Vagina (tissue), 2 donors: Measurements from ENCODE around the gene IBA57. TPM values are rescaled to one million over a fixed set of nuclear protein-coding genes. Genes with fewer than 3 reads are reported as not detected.
"Not testable (repeated sequence)": the region's sequence is repeated elsewhere in the genome, so short reads cannot be mapped to it uniquely, and the experiment has no call there.

Experiments used
- DNase-seq, 2 donors: peaks; one replicate each; pipeline ENCODE4 v3.0.0-alpha.2; 2017; ENCODE audit errors: extremely low spot score in 2 of 2
- H3K27ac ChIP-seq: fragments of 200-600 bp; sonication (generic); one replicate; pipeline ENCODE4 v1.5.1; 2019
- H3K27me3 ChIP-seq: fragments of 200-600 bp; sonication (generic); one replicate; pipeline ENCODE4 v1.5.1; 2019
- H3K36me3 ChIP-seq, 2 donors: fragments of 200-600 bp; sonication (generic); one replicate each; pipeline ENCODE4 v1.5.1; 2017 to 2019
- H3K4me1 ChIP-seq: fragments of 200-600 bp; sonication (generic); one replicate; pipeline ENCODE4 v1.5.1; 2019
- H3K4me3 ChIP-seq, 2 donors: fragments of 200-600 bp; sonication (generic); 1 replicate in 1 of 2; 2 replicates in 1 of 2; pipeline ENCODE4 v1.5.1; 2016 to 2019
- H3K9me3 ChIP-seq: fragments of 200-600 bp; sonication (generic); one replicate; pipeline ENCODE4 v1.5.1; 2019
- CTCF ChIP-seq, 3 experiments: fragments of 450-650 bp in 2 of 3; fragments of 200-600 bp in 1 of 3; sonication (generic) in 1 of 3; IDR thresholded peaks; one replicate each; pipeline ENCODE4 v1.5.1; 2017 to 2019; ENCODE audit warnings: antibody characterized with exemption in 3 of 3, mild to moderate bottlenecking in 2 of 3, moderate library complexity in 2 of 3
- POLR2A ChIP-seq, 2 donors: fragments of 450-650 bp; IDR thresholded peaks; one replicate each; pipeline ENCODE4 v1.6.1; 2017; ENCODE audit warnings: antibody characterized with exemption in 2 of 2, mild to moderate bottlenecking in 2 of 2, moderate library complexity in 2 of 2
- POLR2AphosphoS5 ChIP-seq, 2 donors: sonication (generic); formaldehyde crosslinking; IDR thresholded peaks; one replicate each; pipeline ENCODE4 v1.9.0; 2017; ENCODE audit warnings: antibody characterized with exemption in 2 of 2, mild to moderate bottlenecking in 2 of 2, low read depth in 1 of 2; ENCODE audit not compliant: insufficient read depth in 1 of 2
- intact Hi-C: fragments of 100-400 bp; cut with DNase I; formaldehyde crosslinking; loops from one replicate; pipeline ENCODE4 v1.15.1; 2023
- small RNA-seq: library from RNA; depleted of rRNA; stranded (forward); fragments of <200 nt; gene quantifications from one replicate; pipeline ENCODE3, GENCODE V24; 2016
- total RNA-seq: library from RNA; depleted of rRNA; stranded (reverse); fragments of >200 nt; gene quantifications from one replicate; pipeline ENCODE4 v1.2.3, GENCODE V29; 2016

Gene IBA57
- total RNA-seq, 1 donor from 2014 or later: 3.4 TPM

GRCh38 chr1:228228147-228228546 is 62.5 kb downstream of the IBA57 start:
- peak in 1 of 2 donors; percentile 72 for DNase-seq
- peak overlapping the region; percentile 25 for H3K27ac ChIP-seq
- peaks cover 0 to 30% of the 10 kb centered on the region in 2 donors for H3K36me3 ChIP-seq
- H3K27me3 ChIP-seq, intact Hi-C loops, H3K4me3 ChIP-seq, H3K9me3 ChIP-seq, H3K4me1 ChIP-seq: not testable (repeated sequence)
- peak in 1 of 3 experiments; percentile 6 for TF ChIP-seq CTCF (IDR thresholded peaks at IDR 0.05)

DNA sequence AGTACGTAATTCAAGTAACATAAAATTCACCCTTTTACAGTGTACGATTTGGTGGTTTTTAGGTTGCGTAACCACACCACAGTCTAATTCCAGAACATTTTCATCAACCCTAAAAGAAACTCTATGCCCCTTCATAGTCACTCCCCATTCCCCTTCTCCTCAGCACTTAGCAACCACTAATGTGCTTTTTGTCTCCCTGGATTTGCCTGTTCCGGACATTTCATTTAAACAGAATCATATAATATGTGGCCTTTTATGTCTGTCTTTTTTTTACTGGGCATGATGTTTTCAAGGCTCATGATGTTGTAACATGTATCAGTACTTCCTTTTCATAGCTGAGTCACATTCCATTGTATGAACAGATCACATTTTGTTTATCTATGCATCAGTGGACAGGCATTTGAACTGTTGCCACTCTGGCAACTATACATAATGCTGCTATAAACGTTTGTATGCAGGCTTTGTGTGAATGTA is 63.0 kb downstream of the IBA57 start:
- Histone ChIP-seq H3K9me3 (no peaks in the 10 kb centered on the region), H3K36me3 (peaks cover 0 to 30% of the 10 kb centered on the region in 2 donors), H3K4me3 (no peak overlapping the region), H3K4me1 (peaks cover 7% of the 10 kb centered on the region), H3K27me3 (no peaks in the 10 kb centered on the region), H3K27ac (no peak overlapping the region)
- no peak for DNase-seq
- TF ChIP-seq POLR2AphosphoS5 (IDR thresholded peaks at IDR 0.05; ENCODE audit: insufficient read depth in 1 of 2, low read depth in 1 of 2) (peak; percentile 16 to 90), POLR2A (IDR thresholded peaks at IDR 0.05) (no peak), CTCF (IDR thresholded peaks at IDR 0.05) (no peak)
- intact Hi-C loops: no loop called here

- Histone ChIP-seq H3K4me1 (peaks cover 7% of the 10 kb centered on the region), H3K36me3 (peaks cover 0 to 10% of the 10 kb centered on the region in 2 donors), H3K27me3 (no peaks in the 10 kb centered on the region), H3K4me3 (no peak overlapping the region), H3K27ac (no peak overlapping the region), H3K9me3 (no peaks in the 10 kb centered on the region)
- intact Hi-C loops: no loop called here
- no peak for DNase-seq
- TF ChIP-seq POLR2A (IDR thresholded peaks at IDR 0.05) (no peak), POLR2AphosphoS5 (IDR thresholded peaks at IDR 0.05; ENCODE audit: insufficient read depth in 1 of 2, low read depth in 1 of 2) (no peak), CTCF (IDR thresholded peaks at IDR 0.05) (no peak)
These were observed 65.6 kb downstream of the IBA57 start for GRCh38 chr1:228231189-228231588.

Small RNA genes within 50 kb of the gene (small RNA-seq; reads per million reads assigned to genes)
- not detected for gene AL359510.1

Other genes with a start within 250 kb of the IBA57 start
- 2.9 TPM for gene WNT9A, start 217.9 kb upstream of the IBA57 start, total RNA-seq
- gene WNT3A, start 158.8 kb upstream of the IBA57 start, total RNA-seq: not detected
- 295 TPM for gene ARF1, start 83.1 kb upstream of the IBA57 start, total RNA-seq
- 14.7 TPM for gene C1orf35, start 62.5 kb upstream of the IBA57 start, total RNA-seq
- gene MRPL55, start 56.5 kb upstream of the IBA57 start, total RNA-seq: 73.7 TPM
- gene GUK1, start 25.5 kb upstream of the IBA57 start, total RNA-seq: 299 TPM
- gene GJC2, start 15.9 kb upstream of the IBA57 start, total RNA-seq: 4.4 TPM
- 35.8 TPM for gene OBSCN, start 42.2 kb downstream of the IBA57 start, total RNA-seq
- gene TRIM11, start 241.0 kb downstream of the IBA57 start, total RNA-seq: 22.1 TPM